OCI-LY3 (cell line): ENCODE measurements around the gene CLTC.
A peak's percentile ranks its signal among the peaks of the same experiment; 100 is the strongest.

Experiments used
- H2AFZ ChIP-seq: fragments of 200-600, 300-600 bp; shearing (Covaris generic); 2 replicates; pipeline ENCODE4 v1.6.0; 2014; ENCODE audit warnings: antibody characterized with exemption, low read depth, low read length
- H3K27ac ChIP-seq: fragments of 200-600, 300-600 bp; sonication (generic); 2 replicates; pipeline ENCODE4 v1.5.1; 2014; ENCODE audit warnings: mild to moderate bottlenecking, low read length, moderate library complexity, mixed read lengths
- H3K27me3 ChIP-seq: fragments of 200-600, 300-600 bp; sonication (generic); 2 replicates; pipeline ENCODE4 v1.6.1; 2014; ENCODE audit warnings: low read depth, low read length, mixed read lengths
- H3K36me3 ChIP-seq: fragments of 200-600, 300-600 bp; sonication (generic); replicated peaks from 2 replicates; pipeline ENCODE3; 2014; ENCODE audit warnings: low read depth, low read length, mixed read lengths
- H3K4me1 ChIP-seq: fragments of 300-600, 200-600 bp; sonication (generic); 2 replicates; pipeline ENCODE4 v1.6.1; 2014; ENCODE audit warnings: low read length, mixed read lengths
- H3K4me2 ChIP-seq: fragments of 200-600, 300-600 bp; sonication (generic); 2 replicates; pipeline ENCODE4 v1.6.1; 2014; ENCODE audit warnings: low read length, mixed read lengths
- H3K4me3 ChIP-seq: fragments of 300-600, 200-600 bp; sonication (generic); 2 replicates; pipeline ENCODE4 v1.5.1; 2014; ENCODE audit warnings: antibody characterized with exemption, mild to moderate bottlenecking, low read length, moderate library complexity
- H3K79me2 ChIP-seq: fragments of 300-600, 200-600 bp; shearing (Covaris generic); 2 replicates; pipeline ENCODE4 v1.6.1; 2014; ENCODE audit warnings: mild to moderate bottlenecking, low read length, mixed read lengths
- H3K9ac ChIP-seq: fragments of 300-600, 200-600 bp; shearing (Covaris generic); 2 replicates; pipeline ENCODE4 v1.6.0; 2014; ENCODE audit warnings: mild to moderate bottlenecking, low read length, moderate library complexity
- H3K9me3 ChIP-seq: fragments of 200-600, 300-600 bp; shearing (Covaris generic); 2 replicates; pipeline ENCODE4 v1.6.1; 2014; ENCODE audit warnings: low read length, mixed read lengths; ENCODE audit not compliant: insufficient read depth
- H4K20me1 ChIP-seq: fragments of 200-600, 300-600 bp; sonication (generic); 2 replicates; pipeline ENCODE4 v1.6.1; 2016; ENCODE audit warnings: low read length, mixed read lengths; ENCODE audit not compliant: insufficient read depth
- EZH2phosphoT487 ChIP-seq: fragments of 200-600 bp; shearing (Covaris generic); IDR thresholded peaks from 2 replicates; pipeline ENCODE4 v1.6.1; 2018; ENCODE audit warnings: antibody characterized with exemption, mixed run types, low read depth
- TF ChIP-seq, protein P1 (sequence below): fragments of 200-600, 300-600 bp; sonication (generic); IDR thresholded peaks from 2 replicates; pipeline ENCODE4 v1.5.1; 2014; ENCODE audit warnings: antibody characterized with exemption, low read length, low read depth

Gene CLTC

DNA sequence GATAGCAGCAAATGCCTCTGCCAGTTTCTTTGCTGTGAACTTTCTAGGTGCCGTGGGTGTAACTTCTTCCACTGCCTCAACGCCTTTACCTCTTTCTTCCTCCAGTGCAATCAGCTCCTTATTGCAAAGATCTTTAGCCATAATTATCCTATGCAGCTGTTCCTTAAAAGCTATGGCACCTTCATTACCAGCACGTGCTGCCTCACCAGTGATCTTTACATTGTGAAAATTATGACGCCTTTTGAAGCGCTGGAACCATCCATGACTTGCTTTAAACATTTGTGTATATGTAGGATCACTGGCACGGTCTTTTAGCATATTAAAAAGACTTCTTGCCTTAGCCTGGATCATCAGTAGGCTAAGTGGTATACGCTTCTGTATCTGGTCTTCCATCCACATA, 79.5 kb downstream of the CLTC start:
- Histone ChIP-seq H3K9me3 (no peaks in the 10 kb centered on the region), H4K20me1 (peaks cover 91% of the 10 kb centered on the region), H3K4me2 (no peak overlapping the region), H3K79me2 (peaks cover 100% of the 10 kb centered on the region), H2AFZ (no peak overlapping the region), H3K4me3 (no peak overlapping the region), H3K27ac (no peak overlapping the region), H3K9ac (no peak overlapping the region), H3K27me3 (no peaks in the 10 kb centered on the region), H3K4me1 (peaks cover 9% of the 10 kb centered on the region), H3K36me3 (peaks cover 71% of the 10 kb centered on the region)
- TF ChIP-seq, protein P1, sequence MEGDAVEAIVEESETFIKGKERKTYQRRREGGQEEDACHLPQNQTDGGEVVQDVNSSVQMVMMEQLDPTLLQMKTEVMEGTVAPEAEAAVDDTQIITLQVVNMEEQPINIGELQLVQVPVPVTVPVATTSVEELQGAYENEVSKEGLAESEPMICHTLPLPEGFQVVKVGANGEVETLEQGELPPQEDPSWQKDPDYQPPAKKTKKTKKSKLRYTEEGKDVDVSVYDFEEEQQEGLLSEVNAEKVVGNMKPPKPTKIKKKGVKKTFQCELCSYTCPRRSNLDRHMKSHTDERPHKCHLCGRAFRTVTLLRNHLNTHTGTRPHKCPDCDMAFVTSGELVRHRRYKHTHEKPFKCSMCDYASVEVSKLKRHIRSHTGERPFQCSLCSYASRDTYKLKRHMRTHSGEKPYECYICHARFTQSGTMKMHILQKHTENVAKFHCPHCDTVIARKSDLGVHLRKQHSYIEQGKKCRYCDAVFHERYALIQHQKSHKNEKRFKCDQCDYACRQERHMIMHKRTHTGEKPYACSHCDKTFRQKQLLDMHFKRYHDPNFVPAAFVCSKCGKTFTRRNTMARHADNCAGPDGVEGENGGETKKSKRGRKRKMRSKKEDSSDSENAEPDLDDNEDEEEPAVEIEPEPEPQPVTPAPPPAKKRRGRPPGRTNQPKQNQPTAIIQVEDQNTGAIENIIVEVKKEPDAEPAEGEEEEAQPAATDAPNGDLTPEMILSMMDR: no peak
- TF ChIP-seq EZH2phosphoT487: no peak

DNA sequence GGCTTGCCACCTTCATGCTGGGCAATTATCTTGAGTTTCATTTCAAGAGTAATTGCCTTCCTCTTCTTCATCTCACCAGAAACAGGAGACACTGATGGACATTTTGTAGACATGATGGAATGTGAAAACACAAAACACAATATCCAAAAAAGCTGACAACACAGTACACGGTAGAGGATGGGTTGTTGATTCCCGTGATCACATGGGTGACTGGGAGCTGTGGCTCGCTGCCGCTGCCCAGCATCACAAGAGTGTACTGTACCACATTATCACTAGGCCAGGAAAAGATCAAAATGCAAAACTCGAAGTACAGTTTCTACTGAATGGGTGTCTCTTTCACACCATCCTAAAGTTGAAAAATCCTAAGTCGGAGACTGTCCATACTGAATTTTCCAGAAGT, 80.1 kb downstream of the CLTC start:
- no peak overlapping the region for H3K9ac ChIP-seq
- H3K4me2 ChIP-seq: no peak overlapping the region
- TF ChIP-seq EZH2phosphoT487: no peak
- TF ChIP-seq, protein P1: no peak
- no peak overlapping the region for H3K27ac ChIP-seq
- H3K4me1 ChIP-seq: peaks cover 9% of the 10 kb centered on the region
- H4K20me1 ChIP-seq: peaks cover 89% of the 10 kb centered on the region
- H3K27me3 ChIP-seq: no peaks in the 10 kb centered on the region
- H3K36me3 ChIP-seq: peaks cover 68% of the 10 kb centered on the region
- peaks cover 100% of the 10 kb centered on the region for H3K79me2 ChIP-seq
- H2AFZ ChIP-seq: no peak overlapping the region
- H3K4me3 ChIP-seq: no peak overlapping the region
- H3K9me3 ChIP-seq: no peaks in the 10 kb centered on the region

DNA sequence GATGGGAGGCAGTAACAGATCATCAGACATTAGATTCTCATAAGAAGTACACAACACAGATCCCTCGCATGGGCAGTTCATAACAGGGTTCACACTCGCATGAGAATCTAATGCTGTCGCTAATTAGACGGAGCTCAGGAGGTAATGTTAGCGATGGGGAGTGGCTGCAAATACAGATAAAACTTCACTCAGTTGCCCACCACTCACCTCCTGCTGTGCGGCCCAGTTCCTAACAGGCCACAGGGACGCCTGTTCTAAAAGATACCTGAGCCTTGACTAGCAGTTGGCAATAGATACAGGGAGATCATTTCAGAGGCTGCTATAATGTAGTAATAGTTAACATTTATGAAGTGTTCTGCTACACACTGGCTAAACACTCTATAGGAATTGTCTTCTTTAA, 82.6 kb downstream of the CLTC start:
- no peaks in the 10 kb centered on the region for H3K27me3 ChIP-seq
- H3K4me2 ChIP-seq: no peak overlapping the region
- H3K4me1 ChIP-seq: peaks cover 14% of the 10 kb centered on the region
- H3K9ac ChIP-seq: no peak overlapping the region
- peaks cover 70% of the 10 kb centered on the region for H4K20me1 ChIP-seq
- H3K36me3 ChIP-seq: peaks cover 54% of the 10 kb centered on the region
- H3K4me3 ChIP-seq: no peak overlapping the region
- no peak overlapping the region for H3K27ac ChIP-seq
- H2AFZ ChIP-seq: no peak overlapping the region
- no peaks in the 10 kb centered on the region for H3K9me3 ChIP-seq
- H3K79me2 ChIP-seq: peaks cover 100% of the 10 kb centered on the region
- no peak for TF ChIP-seq EZH2phosphoT487
- TF ChIP-seq, protein P1: no peak

DNA sequence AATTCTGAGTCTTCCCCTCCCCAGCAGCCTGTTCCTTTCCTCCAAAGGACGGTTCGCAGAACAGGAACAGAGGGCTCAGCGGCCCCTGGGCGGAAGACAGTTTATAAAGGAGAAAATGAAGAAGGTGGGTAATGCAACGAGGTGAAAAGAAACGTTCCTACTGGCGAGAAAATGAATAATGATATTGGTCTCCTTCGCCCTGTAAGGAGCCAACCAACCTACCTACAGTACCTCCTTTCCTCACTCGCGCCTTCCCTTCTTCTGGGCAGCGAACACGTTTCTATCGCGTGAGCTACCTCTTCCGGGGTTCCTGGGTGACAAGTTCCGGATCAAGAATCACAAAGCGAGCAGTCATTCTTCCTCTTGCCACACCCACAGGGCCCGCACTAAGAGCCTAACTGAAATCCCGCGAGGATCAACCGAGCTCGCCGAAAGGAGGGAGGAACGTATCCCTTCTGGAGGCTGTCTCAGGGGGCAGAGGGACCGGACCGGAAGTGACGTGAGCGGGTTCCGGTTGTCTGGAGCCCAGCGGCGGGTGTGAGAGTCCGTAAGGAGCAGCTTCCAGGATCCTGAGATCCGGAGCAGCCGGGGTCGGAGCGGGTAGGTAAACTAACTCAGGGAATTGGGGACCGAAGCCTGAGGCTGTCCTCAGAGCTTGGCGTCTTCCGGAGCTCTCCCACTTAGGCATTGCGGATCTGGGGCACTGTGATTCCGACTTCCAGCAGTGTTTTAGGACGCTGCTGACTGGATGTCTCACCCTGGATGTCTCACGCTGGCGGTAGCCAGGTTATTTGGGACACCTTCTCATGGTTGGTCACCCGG, 87.7 kb downstream of the CLTC start, which contains the start of the genes PTRH2 and VMP1:
Gene PTRH2 (minus strand): TSS at position 282 of the 822 bp plus-strand sequence. CDS start 9,452 bp downstream, outside the sequence.
Gene VMP1 (plus strand): TSS at position 506 of the 822 bp plus-strand sequence. CDS start 23,793 bp downstream, outside the sequence.
- Histone ChIP-seq H2AFZ (peak within 1 kb of the TSS; percentile 81), H4K20me1 (peaks cover 21% of the 10 kb centered on the region), H3K9me3 (no peaks in the 10 kb centered on the region), H3K79me2 (peaks cover 98% of the 10 kb centered on the region), H3K4me2 (peak within 1 kb of the TSS; percentile 79), H3K4me3 (peak within 1 kb of the TSS; percentile 95), H3K4me1 (peaks cover 27% of the 10 kb centered on the region), H3K27ac (peak within 1 kb of the TSS; percentile 76), H3K27me3 (no peaks in the 10 kb centered on the region), H3K9ac (peak within 1 kb of the TSS; percentile 97), H3K36me3 (peaks cover 19% of the 10 kb centered on the region)
- TF ChIP-seq EZH2phosphoT487: no peak
- TF ChIP-seq, protein P1: no peak
